Psoas muscle (tissue), 8 donors: ENCODE data around the gene MT1H. TPM values are rescaled to one million over a fixed set of nuclear protein-coding genes. Genes with fewer than 3 reads are reported as not detected.
"Not testable (repeated sequence)": the region's sequence is repeated elsewhere in the genome, so short reads cannot be mapped to it uniquely, and the experiment has no call there.

Experiments used
- ATAC-seq, 4 donors: fragments of 200-7000 bp; cut with Tn5 transposase; one replicate each; pipeline ENCODE4 v1.9.1; 2020; ENCODE audit warnings: moderate library complexity in 3 of 4, mild to moderate bottlenecking in 2 of 4
- DNase-seq, 2 donors: peaks; one replicate each; pipeline ENCODE4 v3.0.0-alpha.2; 2020
- H3K27ac ChIP-seq: fragments of 200-600 bp; one replicate; pipeline ENCODE4 v1.8.0; 2022
- H3K27me3 ChIP-seq, 3 donors: fragments of 200-600 bp in 1 of 3; one replicate each; pipeline versions ENCODE4 v1.6.1 to v1.8.0; 2013 to 2022; ENCODE audit warnings: low read length in 2 of 3, mild to moderate bottlenecking in 2 of 3, moderate library complexity in 1 of 3; ENCODE audit not compliant: insufficient read depth in 3 of 3
- H3K36me3 ChIP-seq, 2 donors: fragments of 200-600 bp in 1 of 2; one replicate each; pipeline versions ENCODE4 v1.6.1 to v1.8.0; 2013 to 2022; ENCODE audit warnings: low read depth in 1 of 2, mild to moderate bottlenecking in 1 of 2, moderate library complexity in 1 of 2; ENCODE audit not compliant: insufficient read depth in 1 of 2
- H3K4me1 ChIP-seq: fragments of 200-600 bp; one replicate; pipeline ENCODE4 v1.8.0; 2022
- H3K4me3 ChIP-seq: fragments of 200-600 bp; one replicate; pipeline ENCODE4 v1.8.0; 2022; ENCODE audit warnings: mild to moderate bottlenecking
- H3K9me3 ChIP-seq: fragments of 200-600 bp; one replicate; pipeline ENCODE4 v1.8.0; 2022
- WGBS, 3 donors: extraction: QIAGEN DNeasy Blood & Tissue Kit; methylation state at CpG; one replicate each; pipeline versions ENCODE4 v1.1.6 to v1.1.7; 2013; 5-methylcytosine and 5-hydroxymethylcytosine counted together
- intact Hi-C, 2 donors: fragments of 100-400 bp; cut with DNase I; formaldehyde crosslinking; loops; one replicate each; pipeline versions ENCODE4 v1.11.0 to v1.14.2; 2022
- polyA plus RNA-seq, 3 donors: library from polyadenylated mRNA; stranded (reverse); fragments of 200-250 nt; gene quantifications; one replicate each; pipeline ENCODE4 v1.2.3, GENCODE V29; 2013
- total RNA-seq, 4 donors: library from RNA; stranded (reverse); fragmentation: NEBNext Ultra II Directional in 2 of 4; extraction: Animal tissue kit (Norgen Biotek cat#: 25700) in 2 of 4; gene quantifications; one replicate each; pipeline versions ENCODE4 v1.2.1 to v1.2.4, GENCODE V29; 2021 to 2023
- TF ChIP-seq, protein P1 (sequence below): fragments of 200-600 bp; IDR thresholded peaks from one replicate; pipeline ENCODE4 v1.8.0; 2022; ENCODE audit warnings: antibody characterized with exemption
- donor health status: healthy with polysubstance abuse.
- donor health status: DM: no; HTN: no; CAD: no; lungs with moderate emphysema.
- donor health status: Bipolar disorder and iron deficiency.
- donor health status: healthy.
- donor health status: DM: yes; HTN: yes; CAD: no.
- donor health status: DM: no; HTN: no; CAD: no.
- donor health status: DM: no; HTN: no; CAD: no.
- donor health status: DM: yes; HTN: yes; CAD: no.

MT1H gene
- total and polyA plus RNA-seq, 7 donors = not detected

GRCh38 chr16:56658327-56658875 lies 11.2 kb upstream of the MT1H start:
- DNase-seq = peak in 1 of 2 donors; percentile 70
- H3K36me3 ChIP-seq = no peaks in the 10 kb centered on the region
- no peaks in the 10 kb centered on the region for H3K4me1 ChIP-seq
- intact Hi-C loops = no loop called here
- no peak overlapping the region for H3K27ac ChIP-seq
- peaks cover 0 to 19% (median 4%) of the 10 kb centered on the region in 3 donors for H3K27me3 ChIP-seq
- no peak for ATAC-seq
- TF ChIP-seq, protein P1, sequence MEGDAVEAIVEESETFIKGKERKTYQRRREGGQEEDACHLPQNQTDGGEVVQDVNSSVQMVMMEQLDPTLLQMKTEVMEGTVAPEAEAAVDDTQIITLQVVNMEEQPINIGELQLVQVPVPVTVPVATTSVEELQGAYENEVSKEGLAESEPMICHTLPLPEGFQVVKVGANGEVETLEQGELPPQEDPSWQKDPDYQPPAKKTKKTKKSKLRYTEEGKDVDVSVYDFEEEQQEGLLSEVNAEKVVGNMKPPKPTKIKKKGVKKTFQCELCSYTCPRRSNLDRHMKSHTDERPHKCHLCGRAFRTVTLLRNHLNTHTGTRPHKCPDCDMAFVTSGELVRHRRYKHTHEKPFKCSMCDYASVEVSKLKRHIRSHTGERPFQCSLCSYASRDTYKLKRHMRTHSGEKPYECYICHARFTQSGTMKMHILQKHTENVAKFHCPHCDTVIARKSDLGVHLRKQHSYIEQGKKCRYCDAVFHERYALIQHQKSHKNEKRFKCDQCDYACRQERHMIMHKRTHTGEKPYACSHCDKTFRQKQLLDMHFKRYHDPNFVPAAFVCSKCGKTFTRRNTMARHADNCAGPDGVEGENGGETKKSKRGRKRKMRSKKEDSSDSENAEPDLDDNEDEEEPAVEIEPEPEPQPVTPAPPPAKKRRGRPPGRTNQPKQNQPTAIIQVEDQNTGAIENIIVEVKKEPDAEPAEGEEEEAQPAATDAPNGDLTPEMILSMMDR = no peak
- H3K4me3 ChIP-seq = peak overlapping the region; percentile 68
- no peaks in the 10 kb centered on the region for H3K9me3 ChIP-seq
- 50 to 53% (median 52%) methylated on average over 10 of the region's 10 CpGs for WGBS, 3 donors

GRCh38 chr16:56662357-56663354 lies 7.0 kb upstream of the MT1H start:
- H3K36me3 ChIP-seq = no peaks in the 10 kb centered on the region
- intact Hi-C loops = no loop called here
- H3K9me3 ChIP-seq = no peaks in the 10 kb centered on the region
- no peak overlapping the region for H3K4me3 ChIP-seq
- DNase-seq (no peak), ATAC-seq (no peak)
- TF ChIP-seq, protein P1 = no peak
- whole genome bisulfite sequencing, 3 donors = 16 to 21% (median 18%) methylated on average over 43 to 48 of the region's 48 CpGs
- no peak overlapping the region for H3K27ac ChIP-seq
- peaks cover 0 to 34% (median 4%) of the 10 kb centered on the region in 3 donors for H3K27me3 ChIP-seq
- no peaks in the 10 kb centered on the region for H3K4me1 ChIP-seq

DNA sequence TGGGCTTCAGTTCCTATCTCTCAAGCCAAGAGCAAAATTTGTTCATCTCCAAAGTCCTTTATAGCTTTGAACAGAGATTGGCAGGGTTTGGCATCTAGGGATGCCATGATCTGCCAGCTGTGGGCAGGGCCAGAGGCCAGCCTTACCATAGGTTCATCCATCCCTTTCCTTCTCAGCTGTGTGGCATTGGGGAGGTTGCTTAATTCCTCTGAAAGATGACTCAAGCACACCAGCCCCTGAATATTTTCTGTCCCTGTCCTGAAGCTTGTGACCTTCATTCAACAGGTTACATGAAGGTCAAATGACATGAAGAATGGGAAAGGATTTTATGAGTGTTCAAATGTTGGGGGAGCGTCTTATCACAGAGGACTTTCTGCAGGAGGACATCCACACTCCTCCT lies 5.1 kb upstream of the MT1H start:
- H3K36me3 ChIP-seq = no peaks in the 10 kb centered on the region
- H3K4me1 ChIP-seq = no peaks in the 10 kb centered on the region
- intact Hi-C loops = no loop called here
- H3K27me3 ChIP-seq = peaks cover 4 to 45% (median 4%) of the 10 kb centered on the region in 3 donors
- 92 to 97% (median 95%) methylated on average over 1 of the region's 1 CpG for WGBS, 3 donors
- no peak overlapping the region for H3K4me3 ChIP-seq
- no peaks in the 10 kb centered on the region for H3K9me3 ChIP-seq
- TF ChIP-seq, protein P1 = no peak
- ATAC-seq (no peak), DNase-seq (no peak)
- H3K27ac ChIP-seq = no peak overlapping the region

- peak in 1 of 4 donors; percentile 16 for ATAC-seq
- peaks cover 4 to 56% (median 4%) of the 10 kb centered on the region in 3 donors for H3K27me3 ChIP-seq
- 61 to 75% (median 66%) methylated on average over 8 of the region's 8 CpGs for WGBS, 3 donors
Observed at GRCh38 chr16:56665286-56666261, 4.0 kb upstream of the MT1H start.

More at GRCh38 chr16:56665286-56666261, 4.0 kb upstream of the MT1H start:
- H3K27ac ChIP-seq, H3K36me3 ChIP-seq, H3K4me3 ChIP-seq, intact Hi-C loops, DNase-seq, H3K9me3 ChIP-seq, H3K4me1 ChIP-seq: not testable (repeated sequence)
